PFSK-1 (cell line): Measurements from ENCODE around the gene PCDH15.
A peak's percentile ranks its signal among the peaks of the same experiment; 100 is the strongest.

Experiments
- FOXP2 ChIP-seq: optimal IDR thresholded peaks from 2 replicates; pipeline ENCODE3; 2011; ENCODE audit warnings: borderline replicate concordance, control low read depth, inconsistent platforms; ENCODE audit not compliant: insufficient read depth; ENCODE audit errors: extremely low read length, extremely low read depth
- POLR2AphosphoS5 ChIP-seq: IDR thresholded peaks from 2 replicates; pipeline ENCODE4 v1.6.1; 2012; ENCODE audit warnings: low read depth, mild to moderate bottlenecking, control low read depth, low read length, moderate library complexity
- SIN3A ChIP-seq: IDR thresholded peaks from 2 replicates; pipeline ENCODE4 v1.6.1; 2012; ENCODE audit warnings: mild to moderate bottlenecking, low read length, moderate library complexity, borderline replicate concordance; ENCODE audit not compliant: insufficient read depth
- TAF1 ChIP-seq: IDR thresholded peaks from 2 replicates; pipeline ENCODE4 v1.6.1; 2012; ENCODE audit warnings: low read length, control low read depth, borderline replicate concordance; ENCODE audit not compliant: insufficient read depth
- TF ChIP-seq, protein P1 (sequence below), 2 experiments: IDR thresholded peaks; 2 replicates each; pipeline versions ENCODE4 v1.6.1 to v1.8.0; 2011 to 2012; ENCODE audit warnings: low read depth in 2 of 2, low read length in 2 of 2, control low read depth in 1 of 2, inconsistent platforms in 1 of 2, mild to moderate bottlenecking in 1 of 2, moderate library complexity in 1 of 2; ENCODE audit not compliant: insufficient read depth in 1 of 2

Gene PCDH15

DNA sequence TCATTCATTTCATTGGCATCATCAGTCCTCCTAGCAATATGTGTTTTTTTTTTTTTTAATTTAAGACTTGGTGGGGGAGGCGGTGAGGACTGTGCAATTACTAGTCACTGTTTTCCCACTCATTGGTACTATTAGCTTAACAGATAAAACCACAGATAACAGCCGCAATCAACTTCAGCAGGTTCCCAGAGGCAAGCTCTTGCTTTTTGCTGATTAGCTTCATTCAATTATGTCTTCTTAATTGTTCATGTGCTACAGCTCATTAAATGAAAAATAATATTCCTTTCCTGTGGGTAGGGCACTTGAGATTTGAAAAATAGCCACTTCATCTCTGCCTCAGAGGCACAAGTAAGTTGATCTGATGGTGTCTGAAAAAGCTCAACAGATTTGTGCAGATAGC, 215.5 kb downstream of the PCDH15 start:
- TF ChIP-seq, protein P1, sequence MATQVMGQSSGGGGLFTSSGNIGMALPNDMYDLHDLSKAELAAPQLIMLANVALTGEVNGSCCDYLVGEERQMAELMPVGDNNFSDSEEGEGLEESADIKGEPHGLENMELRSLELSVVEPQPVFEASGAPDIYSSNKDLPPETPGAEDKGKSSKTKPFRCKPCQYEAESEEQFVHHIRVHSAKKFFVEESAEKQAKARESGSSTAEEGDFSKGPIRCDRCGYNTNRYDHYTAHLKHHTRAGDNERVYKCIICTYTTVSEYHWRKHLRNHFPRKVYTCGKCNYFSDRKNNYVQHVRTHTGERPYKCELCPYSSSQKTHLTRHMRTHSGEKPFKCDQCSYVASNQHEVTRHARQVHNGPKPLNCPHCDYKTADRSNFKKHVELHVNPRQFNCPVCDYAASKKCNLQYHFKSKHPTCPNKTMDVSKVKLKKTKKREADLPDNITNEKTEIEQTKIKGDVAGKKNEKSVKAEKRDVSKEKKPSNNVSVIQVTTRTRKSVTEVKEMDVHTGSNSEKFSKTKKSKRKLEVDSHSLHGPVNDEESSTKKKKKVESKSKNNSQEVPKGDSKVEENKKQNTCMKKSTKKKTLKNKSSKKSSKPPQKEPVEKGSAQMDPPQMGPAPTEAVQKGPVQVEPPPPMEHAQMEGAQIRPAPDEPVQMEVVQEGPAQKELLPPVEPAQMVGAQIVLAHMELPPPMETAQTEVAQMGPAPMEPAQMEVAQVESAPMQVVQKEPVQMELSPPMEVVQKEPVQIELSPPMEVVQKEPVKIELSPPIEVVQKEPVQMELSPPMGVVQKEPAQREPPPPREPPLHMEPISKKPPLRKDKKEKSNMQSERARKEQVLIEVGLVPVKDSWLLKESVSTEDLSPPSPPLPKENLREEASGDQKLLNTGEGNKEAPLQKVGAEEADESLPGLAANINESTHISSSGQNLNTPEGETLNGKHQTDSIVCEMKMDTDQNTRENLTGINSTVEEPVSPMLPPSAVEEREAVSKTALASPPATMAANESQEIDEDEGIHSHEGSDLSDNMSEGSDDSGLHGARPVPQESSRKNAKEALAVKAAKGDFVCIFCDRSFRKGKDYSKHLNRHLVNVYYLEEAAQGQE (IDR thresholded peaks at IDR 0.05; ENCODE audit: insufficient read depth in 1 of 2, low read depth in 2 of 2, low read length in 2 of 2), result peak in 1 of 2 experiments; percentile 54; a peak in 1 of 4 replicates
- TF ChIP-seq SIN3A, result no peak

DNA sequence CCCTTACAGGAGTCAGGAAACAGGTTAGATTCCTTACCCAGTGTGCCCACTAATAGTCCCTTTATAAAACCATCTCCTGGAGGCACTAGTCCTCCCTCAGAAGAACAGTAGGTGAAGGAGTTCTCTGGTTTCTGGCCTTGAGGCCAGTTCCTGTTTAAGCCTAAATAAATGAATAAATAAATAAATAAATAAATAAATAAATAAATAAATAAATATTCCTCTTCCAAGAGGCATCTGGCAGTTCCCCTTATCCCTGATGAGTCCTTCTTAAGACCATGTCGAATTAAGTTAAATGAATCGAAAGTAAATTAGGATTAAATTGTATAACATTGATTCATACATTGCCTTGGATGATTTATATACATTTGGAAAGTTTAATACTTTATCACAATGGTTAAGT, 223.3 kb downstream of the PCDH15 start:
- TF ChIP-seq FOXP2 (no peak), TAF1 (no peak), SIN3A (no peak)
- TF ChIP-seq, protein P1 (IDR thresholded peaks at IDR 0.05; ENCODE audit: insufficient read depth in 1 of 2, low read depth in 2 of 2, low read length in 2 of 2), result no peak

DNA sequence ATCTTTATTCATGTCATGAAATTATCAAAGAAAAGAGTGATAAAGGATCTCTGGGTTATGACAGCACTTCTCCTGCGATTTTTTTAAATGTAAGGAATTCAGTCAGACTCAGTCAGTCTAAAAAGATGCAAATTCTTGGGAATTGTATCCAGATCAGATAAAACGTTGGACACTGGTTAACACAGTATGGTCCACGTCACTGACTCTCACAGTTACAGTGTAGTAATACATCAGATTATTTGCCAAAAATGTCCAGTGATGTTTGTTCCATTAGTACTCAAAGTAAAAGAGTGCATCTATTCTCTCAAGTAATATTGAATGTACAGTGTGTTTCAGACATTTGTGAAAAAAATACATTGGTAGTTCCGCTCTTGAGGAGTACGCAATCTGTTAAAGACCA, 224.5 kb downstream of the PCDH15 start:
- no peak for TF ChIP-seq TAF1

DNA sequence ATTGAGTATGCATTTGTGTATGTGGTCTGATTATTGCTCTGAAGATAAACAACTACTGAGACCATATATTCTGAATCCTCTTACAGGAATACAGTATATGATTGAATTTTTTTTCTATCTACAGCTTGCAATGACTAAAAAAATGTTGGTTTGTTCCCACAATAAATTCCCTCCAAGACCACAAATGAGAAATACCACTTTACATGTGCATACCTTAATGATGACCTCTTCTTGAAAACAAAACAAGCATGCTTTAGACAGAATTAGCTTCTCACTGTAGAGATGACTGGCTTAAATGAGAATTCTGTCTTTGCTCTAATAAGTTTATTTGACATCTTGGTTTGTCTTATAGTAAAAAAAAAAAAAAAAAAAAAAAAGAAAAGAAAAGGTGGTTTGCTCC, 241.5 kb downstream of the PCDH15 start:
- TF ChIP-seq POLR2AphosphoS5 (no peak), FOXP2 (no peak), SIN3A (no peak), TAF1 (no peak)
- TF ChIP-seq, protein P1 (IDR thresholded peaks at IDR 0.05; ENCODE audit: insufficient read depth in 1 of 2, low read depth in 2 of 2, low read length in 2 of 2), result no peak

DNA sequence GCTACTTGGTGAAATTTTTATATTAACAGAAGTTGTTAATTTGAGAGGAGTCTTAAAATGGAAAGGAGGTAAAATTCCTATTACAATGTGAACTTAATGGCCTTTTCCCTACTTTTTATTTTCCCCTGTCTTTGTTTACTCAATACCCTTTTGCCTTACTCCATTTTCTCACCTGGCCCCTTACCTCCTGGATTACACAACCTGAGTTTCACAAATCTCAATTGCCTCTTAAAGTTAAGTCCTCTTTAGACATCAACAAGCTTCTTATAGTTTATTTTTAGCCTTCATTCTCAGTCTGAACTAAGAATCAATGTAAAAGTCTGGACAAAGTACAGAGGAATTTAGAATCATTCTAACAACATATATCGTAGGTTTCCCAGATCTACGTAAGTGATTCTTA, 247.0 kb downstream of the PCDH15 start:
- no peak for TF ChIP-seq TAF1
- TF ChIP-seq POLR2AphosphoS5, result no peak
- TF ChIP-seq FOXP2, result no peak
- no peak for TF ChIP-seq SIN3A
- TF ChIP-seq, protein P1 (IDR thresholded peaks at IDR 0.05; ENCODE audit: insufficient read depth in 1 of 2, low read depth in 2 of 2, low read length in 2 of 2), result no peak
